Measurements from ENCODE around the gene SLC19A1.

DNA sequence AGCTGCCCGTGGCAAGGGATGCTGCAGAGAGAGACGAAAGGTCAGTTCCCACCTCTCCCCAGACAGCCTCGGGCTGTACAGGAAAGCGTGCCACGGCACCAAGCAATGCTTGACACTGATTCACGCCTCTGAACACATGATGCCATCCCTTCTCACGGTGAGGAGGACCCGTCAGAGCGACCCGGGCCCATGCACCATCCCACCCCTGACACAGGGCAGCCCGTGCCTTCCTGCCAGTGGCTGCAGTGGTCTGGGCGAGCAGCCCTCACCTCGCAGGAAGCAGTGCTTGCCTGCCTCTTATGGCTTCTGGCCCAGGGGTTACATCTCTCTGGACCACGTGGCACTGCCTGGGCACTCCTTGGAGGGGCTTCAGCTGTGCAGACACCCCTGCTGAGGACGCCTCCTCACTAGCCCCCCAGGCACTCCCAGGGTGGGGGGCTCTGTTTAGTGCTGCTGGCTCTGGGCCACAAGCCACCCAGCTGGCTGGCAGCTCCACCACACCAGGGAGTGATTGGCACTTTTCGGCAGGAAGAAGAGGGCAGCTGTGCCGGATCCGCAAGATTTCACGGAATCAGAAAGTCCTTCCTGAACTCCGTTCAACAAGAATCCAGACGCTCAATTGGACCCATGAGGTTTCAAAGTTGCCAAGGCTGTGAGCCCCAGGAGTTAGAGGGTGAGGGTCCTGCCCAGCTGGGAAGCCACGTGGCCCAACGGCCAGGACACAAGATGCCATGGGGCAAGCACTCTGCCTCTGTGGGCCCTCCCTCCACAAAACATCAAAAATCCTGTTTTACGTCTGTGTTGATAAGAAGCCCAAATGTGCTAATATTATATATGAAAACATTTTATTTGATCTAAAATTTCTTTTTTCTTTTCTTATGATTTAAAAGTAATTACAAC lies 34.8 kb upstream of the SLC19A1 start:
- no peak for TF ChIP-seq EP300 (IDR thresholded peaks at IDR 0.05)
- no peak for TF ChIP-seq POLR2A (IDR thresholded peaks at IDR 0.05)
- no peak for TF ChIP-seq CTCF (IDR thresholded peaks at IDR 0.05)

All from tibial nerve (tissue), 4 donors.